ENCODE data around the gene DXO. TPM values are rescaled to one million over a fixed set of nuclear protein-coding genes. Genes with fewer than 3 reads are reported as not detected.
"Not testable (repeated sequence)": the region's sequence is repeated elsewhere in the genome, so short reads cannot be mapped to it uniquely, and the experiment has no call there.

The DXO gene
- 9.7 TPM for polyA plus RNA-seq (2013, experiment 1 of 2)
- polyA plus RNA-seq (2013, experiment 2 of 2): 10.0 TPM

DNA sequence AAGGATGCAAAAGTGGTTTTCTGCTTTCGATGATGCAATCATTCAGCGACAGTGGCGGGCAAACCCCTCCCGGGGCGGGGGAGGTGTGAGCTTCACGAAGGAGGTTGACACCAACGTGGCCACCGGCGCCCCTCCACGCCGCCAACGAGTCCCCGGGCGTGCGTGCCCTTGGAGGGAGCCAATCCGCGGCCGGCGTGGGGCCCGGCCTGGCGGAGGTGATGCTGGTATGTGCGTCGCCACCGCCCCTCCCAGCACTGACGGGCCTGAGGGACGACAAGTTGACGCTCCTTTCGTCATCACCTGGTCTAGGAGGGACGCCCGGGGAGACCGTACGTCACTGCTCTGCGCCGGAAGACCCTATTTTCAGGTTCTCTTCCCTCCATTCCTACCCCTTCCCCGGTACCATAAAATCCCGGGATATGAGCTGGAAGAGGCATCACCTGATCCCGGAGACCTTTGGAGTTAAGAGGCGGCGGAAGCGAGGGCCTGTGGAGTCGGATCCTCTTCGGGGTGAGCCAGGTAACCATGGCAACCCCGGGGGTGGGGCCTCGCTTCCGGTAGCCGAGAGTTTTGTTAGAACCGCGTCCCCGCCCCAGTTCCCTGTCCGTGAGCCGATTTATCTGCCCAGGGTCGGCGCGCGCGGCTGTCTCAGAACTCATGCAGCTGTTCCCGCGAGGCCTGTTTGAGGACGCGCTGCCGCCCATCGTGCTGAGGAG is at the start of gene DXO:
Gene DXO (minus strand): TSS at position 146 of the 716 bp plus-strand sequence. CDS start 463 bp downstream, outside the sequence.
- Histone ChIP-seq H3K36me3 (ENCODE audit: insufficient read depth, low read length) (peaks cover 35% of the 10 kb centered on the region), H3K27me3 (ENCODE audit: insufficient read depth, low read length) (no peaks in the 10 kb centered on the region), H3K9me3 (ENCODE audit: insufficient read depth, low read depth, low read length) (no peaks in the 10 kb centered on the region), H3K9ac (ENCODE audit: low read depth, low read length) (peak within 1 kb of the TSS; percentile 77), H3K4me1 (ENCODE audit: insufficient read depth, low read length) (peaks cover 10% of the 10 kb centered on the region; the same call in 1 of the 2 replicates), H3K4me3 (ENCODE audit: low read length) (peak within 1 kb of the TSS; percentile 90), H3K27ac (ENCODE audit: low read depth, low read length) (peak within 1 kb of the TSS; percentile 98)
- under 1% methylated on average over 62 of the region's 62 CpGs for WGBS

DNA sequence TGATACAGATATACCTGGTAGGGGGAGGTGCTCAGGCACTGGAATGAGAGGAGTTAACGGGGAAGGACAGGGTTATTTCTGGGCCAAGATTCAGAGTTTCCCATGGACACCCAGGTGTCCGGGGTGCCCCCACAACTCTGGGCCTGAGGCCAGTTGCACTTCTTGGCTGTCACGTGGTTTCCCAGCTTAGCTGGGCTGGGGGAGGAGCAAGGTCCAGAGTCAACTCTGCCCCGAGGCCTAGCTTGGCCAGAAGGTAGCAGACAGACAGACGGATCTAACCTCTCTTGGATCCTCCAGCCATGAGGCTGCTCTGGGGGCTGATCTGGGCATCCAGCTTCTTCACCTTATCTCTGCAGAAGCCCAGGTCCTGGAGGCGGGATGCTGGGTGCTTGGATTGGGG is 42.6 kb upstream of the DXO start, which contains the start of gene C4B:
Gene C4B (plus strand): TSS at position 249 of the 400 bp plus-strand sequence. CDS start 51 bp downstream, at position 300.
- not testable (repeated sequence) for H3K9ac ChIP-seq (ENCODE audit: low read depth, low read length); H3K9me3 ChIP-seq (ENCODE audit: insufficient read depth, low read depth, low read length); H3K27ac ChIP-seq (ENCODE audit: low read depth, low read length); H3K27me3 ChIP-seq (ENCODE audit: insufficient read depth, low read length); H3K4me3 ChIP-seq (ENCODE audit: low read length); H3K4me1 ChIP-seq (ENCODE audit: insufficient read depth, low read length); H3K36me3 ChIP-seq (ENCODE audit: insufficient read depth, low read length)
- no CpG with 5 or more reads among the region's 6 CpGs for WGBS

DNA sequence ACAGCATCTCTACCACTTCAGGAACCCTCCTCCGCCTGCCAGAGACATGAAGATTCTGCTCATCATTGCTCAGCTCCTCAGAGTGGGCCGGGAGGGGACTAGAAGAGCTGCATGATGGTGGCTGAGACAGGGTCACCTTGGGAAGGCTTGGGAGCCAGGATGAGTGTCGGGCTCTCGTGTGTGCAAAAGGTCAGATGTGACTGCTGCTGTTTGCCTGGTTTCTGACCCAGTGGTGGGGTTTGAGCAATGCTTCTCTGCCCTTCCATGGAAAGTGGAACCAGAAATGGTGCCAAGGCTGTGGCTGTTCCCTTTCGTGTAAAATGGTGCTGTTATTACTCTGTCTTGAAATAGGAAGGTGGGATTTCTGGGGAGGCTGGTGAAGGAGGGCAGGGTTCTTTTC is 41.8 kb upstream of the DXO start:
- WGBS: no CpG with 5 or more reads among the region's 5 CpGs
- H3K27me3 ChIP-seq (ENCODE audit: insufficient read depth, low read length); H3K27ac ChIP-seq (ENCODE audit: low read depth, low read length); H3K4me3 ChIP-seq (ENCODE audit: low read length); H3K9ac ChIP-seq (ENCODE audit: low read depth, low read length); H3K9me3 ChIP-seq (ENCODE audit: insufficient read depth, low read depth, low read length); H3K4me1 ChIP-seq (ENCODE audit: insufficient read depth, low read length); H3K36me3 ChIP-seq (ENCODE audit: insufficient read depth, low read length): not testable (repeated sequence)

DNA sequence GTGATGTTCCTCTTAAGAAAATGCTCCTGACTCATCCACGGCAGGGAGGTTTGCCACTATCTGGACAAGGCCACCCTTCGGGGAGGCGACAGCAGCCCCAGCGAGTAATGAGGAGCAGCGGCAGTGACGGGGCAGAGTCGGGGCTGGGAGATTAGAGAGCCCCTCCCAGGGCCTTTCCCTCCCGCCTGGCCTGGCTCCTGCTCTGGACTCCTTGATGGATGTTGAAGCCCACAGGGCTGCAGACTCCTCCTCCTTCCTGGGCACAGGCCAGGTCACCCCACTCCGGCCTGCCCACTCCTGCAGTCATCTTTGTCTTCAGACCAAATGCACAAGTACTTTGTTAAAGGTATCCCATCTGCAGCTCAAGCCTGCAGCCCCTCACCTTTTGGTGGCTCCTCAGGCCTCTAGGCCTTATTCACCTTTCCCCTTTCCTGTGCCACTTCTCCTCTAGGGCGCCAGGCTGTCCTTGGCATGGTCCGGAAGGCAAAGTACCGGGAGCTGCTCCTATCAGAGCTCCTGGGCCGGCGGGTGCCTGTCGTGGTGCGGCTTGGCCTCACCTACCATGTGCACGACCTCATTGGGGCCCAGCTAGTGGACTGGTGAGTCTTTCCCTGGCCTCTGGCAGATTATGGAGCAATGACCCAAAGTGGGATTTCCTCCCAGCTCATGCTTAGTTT is 41.1 kb upstream of the DXO start:
- 92% methylated on average over 16 of the region's 17 CpGs for WGBS
- not testable (repeated sequence) for H3K4me3 ChIP-seq (ENCODE audit: low read length); H3K9me3 ChIP-seq (ENCODE audit: insufficient read depth, low read depth, low read length); H3K4me1 ChIP-seq (ENCODE audit: insufficient read depth, low read length); H3K36me3 ChIP-seq (ENCODE audit: insufficient read depth, low read length); H3K27me3 ChIP-seq (ENCODE audit: insufficient read depth, low read length); H3K9ac ChIP-seq (ENCODE audit: low read depth, low read length); H3K27ac ChIP-seq (ENCODE audit: low read depth, low read length)

DNA sequence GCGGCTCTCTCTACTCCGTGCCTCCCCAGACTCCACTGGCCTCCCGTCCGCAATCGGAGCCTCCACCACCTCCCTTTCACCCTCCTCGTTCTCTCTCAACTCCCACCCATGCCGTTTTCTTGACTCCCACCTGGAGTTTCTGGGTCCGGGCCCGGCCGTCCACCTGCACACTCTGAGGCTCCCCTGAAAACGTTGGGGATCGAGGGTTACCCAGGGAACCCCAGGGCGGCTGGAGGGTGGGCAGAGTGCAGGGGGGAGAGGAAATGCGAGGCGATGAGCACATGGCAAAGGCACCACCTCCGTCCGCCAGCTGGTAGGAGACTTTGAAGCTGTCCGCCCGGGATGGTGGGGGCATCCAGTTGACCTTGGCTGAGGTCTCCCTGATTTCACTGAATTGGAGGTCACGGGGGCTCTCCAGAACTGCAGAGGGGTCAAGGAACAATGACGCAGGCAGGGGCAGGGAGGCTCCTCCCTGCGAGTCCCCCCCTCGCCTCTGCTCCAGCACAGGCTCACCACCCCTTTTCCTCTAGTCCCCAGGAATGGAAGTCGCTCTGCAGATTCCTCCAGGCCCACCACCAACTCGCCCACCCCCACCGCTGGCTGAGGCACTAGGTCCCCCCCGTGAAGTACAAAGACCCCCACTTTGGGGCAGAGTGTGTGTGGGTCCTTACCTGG is 39.1 kb upstream of the DXO start:
- H3K27me3 ChIP-seq (ENCODE audit: insufficient read depth, low read length); H3K36me3 ChIP-seq (ENCODE audit: insufficient read depth, low read length); H3K4me3 ChIP-seq (ENCODE audit: low read length); H3K27ac ChIP-seq (ENCODE audit: low read depth, low read length); H3K9me3 ChIP-seq (ENCODE audit: insufficient read depth, low read depth, low read length); H3K9ac ChIP-seq (ENCODE audit: low read depth, low read length); H3K4me1 ChIP-seq (ENCODE audit: insufficient read depth, low read length): not testable (repeated sequence)
- WGBS: 83% methylated on average over 13 of the region's 27 CpGs

DNA sequence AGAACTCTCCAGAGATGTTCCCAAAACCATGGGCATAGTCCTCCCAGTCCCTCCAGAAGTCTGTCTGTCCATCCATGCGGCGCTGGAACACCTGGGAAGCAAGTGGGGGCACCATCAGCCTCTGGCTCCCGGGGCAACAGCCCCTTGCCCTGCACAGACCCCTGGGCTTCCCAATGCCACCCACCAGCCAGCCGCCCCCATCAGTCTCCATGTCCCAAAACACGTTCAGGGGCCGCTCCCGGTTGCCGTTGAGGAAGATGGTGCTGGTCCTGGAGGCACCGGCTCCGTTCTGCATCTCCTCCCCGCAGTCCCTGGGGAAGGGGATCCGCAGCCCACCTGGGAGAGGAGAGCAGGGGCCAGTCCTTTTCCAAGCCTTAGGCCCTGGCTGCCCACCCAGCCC is 37.6 kb upstream of the DXO start:
- not testable (repeated sequence) for H3K9me3 ChIP-seq (ENCODE audit: insufficient read depth, low read depth, low read length); H3K9ac ChIP-seq (ENCODE audit: low read depth, low read length)
- WGBS: 88% methylated on average over 9 of the region's 12 CpGs

DNA sequence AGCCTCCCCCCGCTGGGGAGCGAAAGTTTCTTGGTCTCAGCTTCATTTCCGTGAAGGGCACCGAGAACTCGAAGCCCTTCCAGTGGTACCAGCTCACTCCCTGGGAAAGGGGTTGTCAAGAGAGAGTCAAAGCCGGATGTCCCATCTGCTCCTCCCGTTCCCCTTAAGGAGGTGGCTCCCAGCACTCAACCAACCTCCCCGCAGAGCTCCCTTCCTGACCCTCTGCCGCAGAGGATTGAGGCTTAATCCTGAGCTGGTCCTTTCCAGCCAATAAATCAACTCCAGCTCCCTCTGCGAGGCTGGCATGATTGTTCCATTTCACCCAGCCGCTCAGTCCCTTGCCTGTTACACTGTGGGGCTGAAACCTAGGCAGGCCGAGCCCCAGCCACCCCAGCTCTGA is 36.7 kb upstream of the DXO start:
- H3K9ac ChIP-seq (ENCODE audit: low read depth, low read length); H3K9me3 ChIP-seq (ENCODE audit: insufficient read depth, low read depth, low read length); H3K4me3 ChIP-seq (ENCODE audit: low read length); H3K27ac ChIP-seq (ENCODE audit: low read depth, low read length); H3K36me3 ChIP-seq (ENCODE audit: insufficient read depth, low read length); H3K27me3 ChIP-seq (ENCODE audit: insufficient read depth, low read length); H3K4me1 ChIP-seq (ENCODE audit: insufficient read depth, low read length): not testable (repeated sequence)
- WGBS: 80% methylated on average over 6 of the region's 12 CpGs

More for the DNA sequence above, 37.6 kb upstream of the DXO start:
- H3K27ac ChIP-seq (ENCODE audit: low read depth, low read length); H3K4me1 ChIP-seq (ENCODE audit: insufficient read depth, low read length); H3K27me3 ChIP-seq (ENCODE audit: insufficient read depth, low read length); H3K4me3 ChIP-seq (ENCODE audit: low read length); H3K36me3 ChIP-seq (ENCODE audit: insufficient read depth, low read length): not testable (repeated sequence)

DNA sequence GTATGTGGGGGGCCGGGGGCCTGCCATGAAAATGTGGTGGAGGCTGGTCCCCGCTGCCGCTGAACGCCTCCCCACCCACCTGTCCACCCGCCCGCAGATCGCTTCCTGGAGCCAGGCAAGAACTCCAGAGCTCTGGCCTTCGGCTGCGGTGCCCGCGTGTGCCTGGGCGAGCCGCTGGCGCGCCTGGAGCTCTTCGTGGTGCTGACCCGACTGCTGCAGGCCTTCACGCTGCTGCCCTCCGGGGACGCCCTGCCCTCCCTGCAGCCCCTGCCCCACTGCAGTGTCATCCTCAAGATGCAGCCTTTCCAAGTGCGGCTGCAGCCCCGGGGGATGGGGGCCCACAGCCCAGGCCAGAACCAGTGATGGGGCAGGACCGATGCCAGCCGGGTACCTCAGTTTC is 36.1 kb upstream of the DXO start:
- not testable (repeated sequence) for H3K4me1 ChIP-seq (ENCODE audit: insufficient read depth, low read length); H3K4me3 ChIP-seq (ENCODE audit: low read length); H3K9ac ChIP-seq (ENCODE audit: low read depth, low read length); H3K9me3 ChIP-seq (ENCODE audit: insufficient read depth, low read depth, low read length); H3K36me3 ChIP-seq (ENCODE audit: insufficient read depth, low read length); H3K27ac ChIP-seq (ENCODE audit: low read depth, low read length); H3K27me3 ChIP-seq (ENCODE audit: insufficient read depth, low read length)
- no CpG with 5 or more reads among the region's 24 CpGs for WGBS

DNA sequence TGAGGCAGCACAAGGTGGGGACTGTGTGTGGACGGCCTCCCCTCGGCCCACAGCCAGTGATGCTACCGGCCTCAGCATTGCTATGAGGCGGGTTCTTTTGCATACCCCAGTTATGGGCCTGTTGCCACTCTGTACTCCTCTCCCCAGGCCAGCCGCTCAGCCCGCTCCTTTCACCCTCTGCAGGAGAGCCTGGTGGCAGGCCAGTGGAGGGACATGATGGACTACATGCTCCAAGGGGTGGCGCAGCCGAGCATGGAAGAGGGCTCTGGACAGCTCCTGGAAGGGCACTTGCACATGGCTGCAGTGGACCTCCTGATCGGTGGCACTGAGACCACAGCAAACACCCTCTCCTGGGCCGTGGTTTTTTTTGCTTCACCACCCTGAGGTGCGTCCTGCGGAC is 35.1 kb upstream of the DXO start:
- 88% methylated on average over 11 of the region's 12 CpGs for WGBS
- not testable (repeated sequence) for H3K4me3 ChIP-seq (ENCODE audit: low read length); H3K9ac ChIP-seq (ENCODE audit: low read depth, low read length); H3K27me3 ChIP-seq (ENCODE audit: insufficient read depth, low read length); H3K27ac ChIP-seq (ENCODE audit: low read depth, low read length); H3K9me3 ChIP-seq (ENCODE audit: insufficient read depth, low read depth, low read length); H3K36me3 ChIP-seq (ENCODE audit: insufficient read depth, low read length); H3K4me1 ChIP-seq (ENCODE audit: insufficient read depth, low read length)

DNA sequence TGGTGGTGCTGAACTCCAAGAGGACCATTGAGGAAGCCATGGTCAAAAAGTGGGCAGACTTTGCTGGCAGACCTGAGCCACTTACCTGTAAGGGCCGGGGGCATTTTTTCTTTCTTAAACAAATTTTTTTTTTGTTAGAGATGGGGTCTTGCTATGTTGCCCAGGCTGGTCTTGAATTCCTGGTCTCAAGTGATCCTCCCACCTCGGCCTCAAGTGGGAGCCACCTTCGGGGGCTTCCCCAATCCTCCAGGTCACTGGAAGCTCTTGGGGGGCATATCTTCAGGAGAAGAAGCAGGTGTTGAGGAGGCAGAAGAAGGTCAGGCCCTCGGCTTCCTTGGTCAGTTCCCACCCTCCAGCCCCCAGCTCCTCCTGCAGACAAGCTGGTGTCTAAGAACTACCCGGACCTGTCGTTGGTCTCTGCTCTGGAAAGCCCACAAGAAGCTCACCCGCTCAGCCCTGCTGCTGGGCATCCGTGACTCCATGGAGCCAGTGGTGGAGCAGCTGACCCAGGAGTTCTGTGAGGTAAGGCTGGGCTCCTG is 34.1 kb upstream of the DXO start:
- H3K4me1 ChIP-seq (ENCODE audit: insufficient read depth, low read length): not testable (repeated sequence)

DNA sequence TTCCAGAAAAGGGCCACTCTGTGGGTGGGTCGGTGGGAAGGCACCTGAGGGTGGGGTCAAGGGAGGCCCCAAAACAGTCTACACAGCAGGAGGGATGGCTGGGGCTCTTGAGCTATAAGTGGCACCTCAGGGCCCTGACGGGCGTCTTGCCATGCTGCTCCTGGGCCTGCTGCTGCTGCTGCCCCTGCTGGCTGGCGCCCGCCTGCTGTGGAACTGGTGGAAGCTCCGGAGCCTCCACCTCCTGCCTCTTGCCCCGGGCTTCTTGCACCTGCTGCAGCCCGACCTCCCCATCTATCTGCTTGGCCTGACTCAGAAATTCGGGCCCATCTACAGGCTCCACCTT is 33.6 kb upstream of the DXO start:
- not testable (repeated sequence) for H3K9me3 ChIP-seq (ENCODE audit: insufficient read depth, low read depth, low read length); H3K4me3 ChIP-seq (ENCODE audit: low read length); H3K4me1 ChIP-seq (ENCODE audit: insufficient read depth, low read length); H3K27ac ChIP-seq (ENCODE audit: low read depth, low read length); H3K27me3 ChIP-seq (ENCODE audit: insufficient read depth, low read length); H3K9ac ChIP-seq (ENCODE audit: low read depth, low read length); H3K36me3 ChIP-seq (ENCODE audit: insufficient read depth, low read length)
- WGBS: 90% methylated on average over 6 of the region's 9 CpGs

More for the DNA sequence above, 34.1 kb upstream of the DXO start:
- WGBS: 93% methylated on average over 6 of the region's 8 CpGs
- not testable (repeated sequence) for H3K36me3 ChIP-seq (ENCODE audit: insufficient read depth, low read length); H3K9me3 ChIP-seq (ENCODE audit: insufficient read depth, low read depth, low read length); H3K27ac ChIP-seq (ENCODE audit: low read depth, low read length); H3K4me3 ChIP-seq (ENCODE audit: low read length); H3K27me3 ChIP-seq (ENCODE audit: insufficient read depth, low read length); H3K9ac ChIP-seq (ENCODE audit: low read depth, low read length)

Data from HUES64 (cell line).